Naive B cell (primary cell): ENCODE data around the gene JPH4. TPM values are rescaled to one million over a fixed set of nuclear protein-coding genes. Genes with fewer than 3 reads are reported as not detected.

ENCODE experiments used
- ATAC-seq, 2 donors: fragments of 150-1000 bp; cut with Tn5 transposase; 2 replicates each; pipeline ENCODE4 v1.10.0; 2021; ENCODE audit warnings: low read depth in 2 of 2, mild to moderate bottlenecking in 2 of 2, moderate library complexity in 2 of 2
- DNase-seq: peaks from one replicate; pipeline ENCODE4 v3.0.0; 2022
- H3K27ac Mint-ChIP-seq, 6 donors: one replicate each; pipeline ENCODE4 v1.8.0; 2020 to 2022; ENCODE audit warnings: mild to moderate bottlenecking in 6 of 6, mixed read lengths in 6 of 6, moderate library complexity in 5 of 6, inconsistent platforms in 2 of 6
- H3K27me3 Mint-ChIP-seq, 3 donors: one replicate each; pipeline ENCODE4 v1.8.0; 2021 to 2022; ENCODE audit warnings: mixed read lengths in 3 of 3, mild to moderate bottlenecking in 1 of 3
- H3K36me3 Mint-ChIP-seq, 2 donors: one replicate each; pipeline ENCODE4 v1.8.0; 2020 to 2022; ENCODE audit warnings: mixed read lengths in 2 of 2, inconsistent platforms in 1 of 2, mild to moderate bottlenecking in 1 of 2
- H3K4me1 Mint-ChIP-seq, 3 donors: one replicate each; pipeline ENCODE4 v1.8.0; 2020 to 2022; ENCODE audit warnings: mixed read lengths in 3 of 3, inconsistent platforms in 1 of 3, mild to moderate bottlenecking in 1 of 3, moderate library complexity in 1 of 3
- H3K4me3 Mint-ChIP-seq, 8 donors: one replicate each; pipeline ENCODE4 v1.8.0; 2020 to 2022; ENCODE audit warnings: mild to moderate bottlenecking in 8 of 8, mixed read lengths in 8 of 8, moderate library complexity in 8 of 8, inconsistent platforms in 2 of 8
- H3K9me3 Mint-ChIP-seq, 7 donors: one replicate each; pipeline ENCODE4 v1.8.0; 2020 to 2022; ENCODE audit warnings: mixed read lengths in 7 of 7, mild to moderate bottlenecking in 5 of 7, inconsistent platforms in 2 of 7, moderate library complexity in 1 of 7
- polyA plus RNA-seq, 6 donors: library from polyadenylated mRNA; unstranded; fragments of 300-500 nt; fragmentation: Illumina TruSeq; gene quantifications; one replicate each; pipeline ENCODE4 v1.2.3, GENCODE V29; 2021; ENCODE audit warnings: low read depth in 6 of 6

JPH4 gene
- polyA plus RNA-seq, 6 donors from 2014 or later, result 0.09 to 1.3 (median 0.17) TPM; not detected in 3

DNA sequence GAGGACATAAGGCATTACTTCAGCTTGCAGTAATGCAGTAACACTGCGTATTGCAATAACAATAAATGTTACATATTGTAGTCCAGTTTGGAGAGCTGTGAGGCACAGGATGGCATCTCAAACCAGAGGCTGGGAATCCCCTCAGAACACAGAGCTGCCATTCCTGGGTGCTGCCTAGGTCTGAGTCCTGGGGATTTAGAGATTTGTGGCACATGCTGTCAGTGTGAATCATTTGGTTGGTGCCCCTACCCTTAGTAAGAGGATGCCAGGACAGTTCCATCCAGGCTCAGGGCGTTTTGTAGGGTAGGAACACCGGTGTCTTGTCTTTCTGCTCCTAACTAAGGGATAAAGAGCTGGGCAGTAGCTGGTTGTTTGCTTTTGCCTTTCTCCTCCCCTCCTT lies 49.6 kb downstream of the JPH4 start:
- Mint-ChIP-seq H3K27ac (peak overlapping the region in 1 of 6 donors; percentile 60), H3K36me3 (no peaks in the 10 kb centered on the region), H3K9me3 (no peaks in the 10 kb centered on the region), H3K4me1 (no peaks in the 10 kb centered on the region), H3K4me3 (no peak overlapping the region), H3K27me3 (no peaks in the 10 kb centered on the region)
- DNase-seq (no peak), ATAC-seq (no peak)

DNA sequence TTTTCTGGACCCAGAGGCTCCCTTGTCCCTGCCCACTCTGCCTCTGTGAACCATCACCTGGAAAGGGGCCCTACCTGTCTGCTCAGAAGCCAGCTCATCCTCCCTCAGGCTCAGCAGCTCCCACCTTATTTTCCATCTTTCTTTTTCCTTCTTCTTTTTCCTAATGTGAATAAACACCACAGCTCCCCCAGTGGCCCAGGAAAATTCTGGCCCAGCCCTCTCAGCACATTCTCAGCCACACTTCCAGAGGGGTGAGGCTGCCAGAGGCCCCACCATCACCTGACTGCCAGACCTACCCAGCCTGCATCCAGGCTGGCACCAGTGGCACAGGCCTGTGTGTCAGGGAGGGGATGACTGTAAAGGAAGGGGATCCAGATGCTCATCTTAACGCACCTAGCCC lies 50.0 kb downstream of the JPH4 start:
- H3K27me3 Mint-ChIP-seq, result no peaks in the 10 kb centered on the region
- no peak for ATAC-seq
- H3K9me3 Mint-ChIP-seq, result no peaks in the 10 kb centered on the region
- no peaks in the 10 kb centered on the region for H3K36me3 Mint-ChIP-seq
- peak overlapping the region in 2 of 6 donors; percentile 84 to 92 for H3K27ac Mint-ChIP-seq
- no peaks in the 10 kb centered on the region for H3K4me1 Mint-ChIP-seq
- no peak for DNase-seq
- no peak overlapping the region for H3K4me3 Mint-ChIP-seq

DNA sequence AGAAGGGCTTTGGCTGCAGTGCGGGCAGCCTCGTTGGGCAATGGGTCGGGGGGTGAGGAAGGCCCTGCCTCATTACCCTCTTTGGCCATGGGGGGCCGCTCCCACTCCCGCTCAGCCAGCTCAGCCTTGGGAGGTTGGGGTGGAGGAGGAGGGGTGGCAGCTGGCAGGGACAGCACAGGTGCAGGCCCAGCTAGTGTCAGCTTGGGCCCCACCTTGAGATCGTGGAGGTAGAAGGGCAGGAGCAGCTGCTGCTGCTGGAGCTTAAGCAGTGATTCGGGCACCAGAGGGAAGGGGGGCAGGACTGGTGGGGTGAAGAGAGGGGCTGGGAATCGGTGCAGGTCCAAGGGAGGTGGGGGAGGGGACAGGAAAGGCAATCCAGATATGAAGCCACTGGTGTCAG lies 53.0 kb downstream of the JPH4 start:
- no peak for DNase-seq
- no peak for ATAC-seq
- Mint-ChIP-seq H3K4me1 (no peaks in the 10 kb centered on the region), H3K4me3 (no peak overlapping the region), H3K27me3 (no peaks in the 10 kb centered on the region), H3K36me3 (no peaks in the 10 kb centered on the region), H3K27ac (no peak overlapping the region), H3K9me3 (no peaks in the 10 kb centered on the region)

GRCh38 chr14:23524954-23525353 lies 53.6 kb downstream of the JPH4 start:
- no peaks in the 10 kb centered on the region for H3K27me3 Mint-ChIP-seq
- no peaks in the 10 kb centered on the region for H3K4me1 Mint-ChIP-seq
- no peak overlapping the region for H3K27ac Mint-ChIP-seq
- no peak for ATAC-seq
- H3K36me3 Mint-ChIP-seq, result no peaks in the 10 kb centered on the region
- H3K4me3 Mint-ChIP-seq, result no peak overlapping the region
- H3K9me3 Mint-ChIP-seq, result no peaks in the 10 kb centered on the region
- DNase-seq, result no peak

- Mint-ChIP-seq H3K4me3 (no peak overlapping the region), H3K9me3 (no peaks in the 10 kb centered on the region), H3K27ac (no peak overlapping the region), H3K36me3 (no peaks in the 10 kb centered on the region), H3K4me1 (no peaks in the 10 kb centered on the region), H3K27me3 (no peaks in the 10 kb centered on the region)
- ATAC-seq (no peak), DNase-seq (no peak)
These were observed 55.2 kb downstream of the JPH4 start for GRCh38 chr14:23523229-23524016.

- H3K36me3 Mint-ChIP-seq, result no peaks in the 10 kb centered on the region
- H3K27ac Mint-ChIP-seq, result no peak overlapping the region
- H3K4me3 Mint-ChIP-seq, result no peak overlapping the region
- DNase-seq, result no peak
- no peak for ATAC-seq
- H3K4me1 Mint-ChIP-seq, result no peaks in the 10 kb centered on the region
- no peaks in the 10 kb centered on the region for H3K27me3 Mint-ChIP-seq
- no peaks in the 10 kb centered on the region for H3K9me3 Mint-ChIP-seq
These were observed 55.9 kb downstream of the JPH4 start for GRCh38 chr14:23522643-23523198.

- H3K36me3 Mint-ChIP-seq, result no peaks in the 10 kb centered on the region
- no peaks in the 10 kb centered on the region for H3K27me3 Mint-ChIP-seq
- ATAC-seq, result no peak
- peak overlapping the region in 2 of 6 donors; percentile 36 to 44 for H3K27ac Mint-ChIP-seq
- no peak for DNase-seq
- H3K4me1 Mint-ChIP-seq, result no peaks in the 10 kb centered on the region
- no peak overlapping the region for H3K4me3 Mint-ChIP-seq
- no peaks in the 10 kb centered on the region for H3K9me3 Mint-ChIP-seq
These were observed 56.6 kb downstream of the JPH4 start for GRCh38 chr14:23521785-23522640.

DNA sequence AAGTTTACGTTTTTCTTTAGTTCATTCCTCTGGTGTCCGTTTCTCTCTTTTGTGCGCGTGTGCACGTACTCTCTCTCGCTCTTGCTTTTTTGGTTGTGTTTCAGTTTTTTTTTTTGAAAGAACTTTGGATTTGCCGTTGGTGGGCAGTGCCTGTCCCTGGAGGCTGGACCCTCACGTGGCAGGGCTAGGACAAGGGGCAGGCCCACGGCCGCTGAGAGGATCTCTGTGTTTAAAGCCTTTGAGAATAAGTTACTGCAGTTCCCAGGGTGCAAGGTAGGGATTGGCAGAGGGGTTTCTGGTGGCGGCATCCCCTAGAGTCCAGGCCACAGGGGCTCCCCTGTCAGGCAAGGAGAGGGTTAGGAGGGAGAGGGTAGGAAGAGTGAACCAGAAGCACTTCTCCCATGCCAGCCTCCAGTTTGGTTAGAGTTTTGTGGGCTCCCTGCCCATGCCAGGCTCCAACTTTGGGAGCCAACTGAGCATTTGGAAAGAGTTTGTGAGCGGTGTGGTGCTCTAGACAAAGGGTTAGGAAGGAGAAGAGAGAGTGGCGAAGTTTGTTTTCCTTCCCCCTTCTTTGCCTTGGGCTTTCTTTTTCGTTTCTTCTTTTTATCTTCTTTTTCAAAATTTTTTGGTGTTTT lies 57.6 kb downstream of the JPH4 start:
- peaks cover 0 to 3% (median 0%) of the 10 kb centered on the region in 7 donors for H3K9me3 Mint-ChIP-seq
- no peaks in the 10 kb centered on the region for H3K4me1 Mint-ChIP-seq
- H3K27me3 Mint-ChIP-seq, result no peaks in the 10 kb centered on the region
- peak overlapping the region in 1 of 6 donors; percentile 78 for H3K27ac Mint-ChIP-seq
- no peaks in the 10 kb centered on the region for H3K36me3 Mint-ChIP-seq
- no peak for DNase-seq
- no peak for ATAC-seq
- no peak overlapping the region for H3K4me3 Mint-ChIP-seq

- H3K27ac Mint-ChIP-seq, result peak overlapping the region in 1 of 6 donors; percentile 28
- H3K4me3 Mint-ChIP-seq, result no peak overlapping the region
- DNase-seq (no peak), ATAC-seq (no peak)
- no peaks in the 10 kb centered on the region for H3K27me3 Mint-ChIP-seq
- H3K4me1 Mint-ChIP-seq, result no peaks in the 10 kb centered on the region
- peaks cover 0 to 6% of the 10 kb centered on the region in 2 donors for H3K36me3 Mint-ChIP-seq
- peaks cover 0 to 3% (median 0%) of the 10 kb centered on the region in 7 donors for H3K9me3 Mint-ChIP-seq
These were observed 59.9 kb downstream of the JPH4 start for GRCh38 chr14:23518709-23519108.

Other genes starting within 250 kb of the JPH4 start
- gene SLC22A17, start 225.9 kb downstream of the JPH4 start, polyA plus RNA-seq, result under 1 TPM in 2 of 6 donors, not detected in 4; 0.29 to 0.66 TPM
- gene EFS, start 213.6 kb downstream of the JPH4 start, polyA plus RNA-seq, result not detected
- not detected for gene IL25, start 206.0 kb downstream of the JPH4 start, polyA plus RNA-seq
- 1 to 10 TPM in 2 of 6 donors, under 1 TPM in 2, not detected in 2; 0.36 to 2.5 (median 1.6) TPM for gene CMTM5, start 201.7 kb downstream of the JPH4 start, polyA plus RNA-seq
- gene MYH6, start 170.5 kb downstream of the JPH4 start, polyA plus RNA-seq, result not detected
- gene MYH7, start 143.1 kb downstream of the JPH4 start, polyA plus RNA-seq, result not detected
- gene NGDN, start 109.1 kb downstream of the JPH4 start, polyA plus RNA-seq, result 100 to 1,000 TPM in 1 of 6 donors, 10 to 100 TPM in 5; 54.2 to 105 (median 76.4) TPM
- under 1 TPM in 3 of 6 donors, not detected in 3; 0.03 to 0.38 (median 0.04) TPM for gene ZFHX2, start 27.0 kb downstream of the JPH4 start, polyA plus RNA-seq
- gene THTPA, start 22.5 kb downstream of the JPH4 start, polyA plus RNA-seq, result 10 to 100 TPM; 16.0 to 28.3 (median 21.7) TPM
- gene AP1G2, start 11.0 kb downstream of the JPH4 start, polyA plus RNA-seq, result 100 to 1,000 TPM in 1 of 6 donors, 10 to 100 TPM in 5; 58.3 to 116 (median 80.4) TPM
- not detected for gene DHRS2, start 57.6 kb upstream of the JPH4 start, polyA plus RNA-seq